Stimulated activated CD4-positive, alpha-beta T cell treated with anti-CD3 and anti-CD28 coated beads, Interleukin-1b, Interleukin-23, amount 100 ng/mL, for 24 hours (primary cell): ENCODE results near the gene DNTTIP2.
"Not testable (repeated sequence)": the region's sequence is repeated elsewhere in the genome, so short reads cannot be mapped to it uniquely, and the experiment has no call there.

ENCODE experiments used
- DNase-seq, 4 experiments: peaks; one replicate each; pipeline ENCODE4 v3.0.0-alpha.2; 2020; ENCODE audit warnings: low read depth in 4 of 4, low spot score in 1 of 4

DNTTIP2 gene

DNA sequence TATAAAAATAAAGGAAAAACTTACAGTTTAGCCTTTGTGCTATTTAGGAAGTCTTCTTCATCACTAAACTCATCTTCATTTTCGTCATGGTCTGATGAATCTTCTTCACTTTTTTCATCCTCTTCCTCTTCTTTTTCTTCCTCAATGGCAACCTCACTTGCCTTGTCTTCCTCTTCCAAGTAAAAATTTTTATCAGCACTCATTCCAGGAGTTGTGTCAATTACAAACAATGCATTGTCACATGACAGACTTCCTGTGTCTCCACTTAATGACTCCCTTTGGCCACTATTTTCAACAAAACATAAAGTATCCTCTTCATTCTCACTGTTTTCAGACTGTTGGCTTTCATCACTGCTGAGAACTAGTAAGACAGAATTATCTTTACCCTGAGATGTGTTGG, 2.8 kb downstream of the DNTTIP2 start:
- no peak for DNase-seq

DNA sequence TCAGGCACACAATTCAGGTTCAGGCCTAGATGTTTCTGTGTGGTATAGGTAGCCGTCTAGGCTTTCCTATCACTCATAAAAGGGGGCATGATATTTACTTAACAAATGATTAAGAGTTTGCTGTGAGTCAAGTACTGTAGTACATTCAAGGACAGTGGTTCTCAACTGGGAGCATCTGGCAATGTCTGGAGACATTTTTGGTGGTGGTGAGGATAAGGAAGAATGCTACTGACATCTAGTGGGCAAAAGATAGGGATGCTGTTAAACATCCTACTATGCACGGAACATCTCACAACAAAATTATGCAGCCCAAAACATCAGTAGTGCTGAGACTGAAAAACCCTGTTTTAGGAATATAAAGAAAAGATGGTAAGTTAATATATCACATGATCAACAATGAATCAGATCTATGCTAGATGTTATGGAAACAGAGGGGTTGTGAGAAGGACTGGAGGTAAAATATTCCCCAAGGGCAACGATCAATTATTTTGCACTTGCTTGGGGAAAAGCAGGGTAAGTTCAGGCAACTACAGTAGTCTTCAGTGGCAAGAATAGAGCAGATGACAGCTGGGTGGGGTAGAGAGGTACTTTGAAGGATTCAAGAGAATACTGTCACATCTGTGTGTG, 4.9 kb downstream of the DNTTIP2 start:
- no peak for DNase-seq

DNA sequence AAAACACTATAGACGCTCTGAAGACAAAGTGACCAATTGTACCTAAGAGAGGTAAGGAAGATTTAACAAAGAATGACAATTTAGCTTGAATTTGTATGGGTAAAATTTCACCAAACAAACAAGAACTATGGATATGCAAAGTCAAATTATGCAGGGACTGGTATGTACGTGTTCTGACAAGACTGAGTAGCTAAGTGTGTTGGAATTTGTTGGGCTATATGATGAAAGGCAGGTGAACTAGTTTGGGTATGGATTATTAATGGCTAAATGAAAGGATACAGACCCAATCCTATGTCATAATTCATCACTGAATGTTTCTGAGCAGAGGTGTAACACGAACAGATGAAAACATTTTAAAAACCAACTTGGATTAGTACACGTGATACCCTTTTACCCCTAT, 7.6 kb downstream of the DNTTIP2 start:
- DNase-seq: no peak

DNA sequence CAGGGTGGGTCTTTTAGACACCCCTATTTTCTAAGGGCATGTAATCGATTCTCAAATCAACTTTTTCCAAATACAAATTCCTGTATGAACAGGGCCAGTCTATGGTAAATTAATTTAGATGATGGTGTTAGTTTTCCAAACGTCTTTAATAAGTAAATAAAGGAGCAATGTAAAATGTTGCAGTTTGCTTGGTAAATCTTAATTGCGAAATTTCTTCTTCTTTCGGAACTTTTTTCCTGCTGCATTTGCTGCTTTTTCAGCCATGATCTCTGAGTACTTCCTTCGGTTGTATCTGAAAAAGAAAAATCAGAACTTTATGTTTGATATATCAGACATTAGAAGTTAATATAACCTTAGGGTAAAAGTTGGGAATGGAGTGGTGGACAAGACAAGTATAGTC, 9.4 kb downstream of the DNTTIP2 start:
- DNase-seq: no peak

DNA sequence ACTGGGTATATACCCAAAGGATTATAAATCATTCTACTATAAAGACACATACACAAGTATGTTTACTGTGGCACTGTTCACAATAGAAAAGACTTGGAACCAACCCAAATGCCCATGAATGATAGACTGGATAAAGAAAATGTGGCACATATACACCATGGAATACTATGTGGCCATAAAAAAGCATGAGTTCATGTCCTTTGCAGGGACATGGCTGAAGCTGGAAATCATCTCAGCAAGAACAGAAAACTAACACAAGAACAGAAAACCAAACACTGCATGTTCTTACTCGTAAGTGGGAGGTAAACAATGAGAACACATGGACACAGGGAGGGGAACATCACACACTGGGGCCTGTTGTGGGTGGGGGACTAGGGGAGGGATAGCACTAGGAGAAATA, 10.5 kb downstream of the DNTTIP2 start:
- not testable (repeated sequence) for DNase-seq

DNA sequence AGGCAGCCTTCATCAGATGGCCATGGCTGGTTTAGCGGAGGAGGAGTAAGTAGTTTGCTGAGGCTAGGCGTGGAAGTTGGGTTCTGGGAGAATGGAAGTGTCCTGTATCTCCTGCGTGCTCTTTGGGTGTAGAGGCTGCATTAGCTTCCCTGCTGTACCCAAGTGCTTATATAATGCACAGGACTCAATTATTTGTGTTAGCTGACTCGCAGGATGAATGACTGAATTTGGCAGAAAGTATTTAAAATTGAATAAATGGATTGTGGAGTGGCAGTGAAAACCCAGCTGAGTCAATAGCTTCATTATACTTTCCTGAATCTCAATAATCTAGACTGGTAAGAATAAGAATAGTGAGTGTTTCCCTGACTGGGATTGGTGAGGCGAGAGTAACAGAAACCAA, 13.8 kb downstream of the DNTTIP2 start:
- no peak for DNase-seq

DNA sequence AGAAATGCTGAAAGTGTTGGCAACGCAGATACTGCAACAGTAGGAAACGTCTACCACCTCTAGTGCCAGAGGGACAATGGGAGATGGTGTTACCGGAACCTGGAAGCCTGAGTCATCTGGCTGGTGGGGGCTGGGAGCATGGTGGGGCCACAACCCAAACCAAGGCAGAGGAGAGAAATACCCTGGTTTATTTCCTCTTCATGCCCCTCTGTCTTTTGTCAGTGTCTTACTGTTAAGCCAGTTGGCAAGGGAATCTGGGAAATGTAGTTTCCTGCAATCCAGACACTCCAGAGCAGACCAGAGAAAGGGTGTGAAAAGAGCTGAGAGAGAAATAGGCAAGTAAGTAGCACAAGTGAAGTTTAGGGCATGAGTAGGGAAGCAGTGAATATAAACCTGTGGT, 14.8 kb downstream of the DNTTIP2 start:
- no peak for DNase-seq

DNA sequence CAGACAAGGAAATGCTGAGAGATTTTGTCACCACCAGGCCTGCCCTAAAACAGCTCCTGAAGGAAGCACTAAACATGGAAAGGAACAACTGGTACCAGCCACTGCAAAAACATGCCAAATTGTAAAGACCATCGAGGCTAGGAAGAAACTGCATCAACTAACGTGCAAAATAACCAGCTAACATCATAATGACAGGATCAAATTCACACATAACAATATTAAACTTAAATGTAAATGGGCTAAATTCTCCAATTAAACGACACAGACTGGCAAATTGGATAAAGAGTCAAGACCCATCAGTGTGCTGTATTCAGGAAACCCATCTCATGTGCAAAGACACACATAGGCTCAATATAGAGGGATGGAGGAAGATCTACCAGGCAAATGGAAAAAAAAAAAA, 21.4 kb downstream of the DNTTIP2 start:
- DNase-seq: not testable (repeated sequence)

DNA sequence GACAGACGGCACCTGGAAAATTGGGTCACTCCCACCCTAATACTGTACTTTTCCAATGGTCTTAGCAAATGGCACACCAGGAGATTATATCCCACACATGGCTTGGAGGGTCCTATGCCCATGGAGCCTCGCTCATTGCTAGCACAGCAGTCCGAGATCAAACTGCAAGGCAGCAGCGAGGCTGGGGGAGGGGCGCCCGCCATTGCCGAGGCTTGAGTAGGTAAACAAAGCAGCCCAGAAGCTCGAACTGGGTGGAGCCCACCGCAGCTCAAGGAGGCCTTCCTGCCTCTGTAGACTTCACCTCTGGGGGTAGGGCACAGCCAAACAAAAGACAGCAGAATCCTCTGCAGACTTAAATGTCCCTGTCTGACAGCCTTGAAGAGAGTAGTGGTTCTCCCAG, 23.0 kb downstream of the DNTTIP2 start:
- DNase-seq: not testable (repeated sequence)

DNA sequence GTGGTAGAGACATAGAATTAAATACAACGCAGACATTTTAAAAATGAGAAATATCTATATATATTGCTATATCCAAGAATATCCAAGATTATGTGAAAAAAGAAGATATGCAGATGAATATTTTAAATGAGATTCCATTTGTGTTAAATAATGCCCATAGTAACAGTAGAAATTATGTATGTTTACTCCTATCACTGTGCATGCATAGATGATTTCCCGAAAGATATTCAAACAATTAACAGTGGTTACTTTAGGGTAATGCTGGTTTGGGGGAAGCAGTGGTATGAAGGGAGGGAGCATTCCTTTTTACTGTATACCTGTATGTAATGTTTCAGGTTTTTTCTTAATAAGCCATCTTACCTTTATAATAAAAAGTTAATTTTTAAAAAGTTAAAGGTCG, 25.1 kb downstream of the DNTTIP2 start:
- DNase-seq: no peak

DNA sequence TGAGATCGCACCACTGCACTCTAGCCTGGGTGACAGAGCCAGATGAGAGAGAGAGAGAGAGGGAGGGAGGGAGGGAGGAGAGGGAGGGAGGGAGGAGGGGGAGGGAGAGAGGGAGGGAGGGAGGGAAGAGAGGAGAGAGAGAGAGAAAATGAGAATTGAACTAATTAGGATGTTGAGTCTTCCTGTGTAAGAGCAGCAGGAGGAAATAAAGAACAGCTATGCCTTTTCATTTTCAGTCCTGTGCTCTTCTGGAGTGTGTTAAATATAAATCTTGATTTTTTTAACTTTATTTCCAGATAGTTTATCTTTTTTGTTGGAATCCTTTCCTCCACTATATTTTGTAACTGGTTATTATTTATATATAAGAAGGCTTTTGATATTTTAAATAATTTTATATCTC, 27.1 kb downstream of the DNTTIP2 start:
- no peak for DNase-seq

DNA sequence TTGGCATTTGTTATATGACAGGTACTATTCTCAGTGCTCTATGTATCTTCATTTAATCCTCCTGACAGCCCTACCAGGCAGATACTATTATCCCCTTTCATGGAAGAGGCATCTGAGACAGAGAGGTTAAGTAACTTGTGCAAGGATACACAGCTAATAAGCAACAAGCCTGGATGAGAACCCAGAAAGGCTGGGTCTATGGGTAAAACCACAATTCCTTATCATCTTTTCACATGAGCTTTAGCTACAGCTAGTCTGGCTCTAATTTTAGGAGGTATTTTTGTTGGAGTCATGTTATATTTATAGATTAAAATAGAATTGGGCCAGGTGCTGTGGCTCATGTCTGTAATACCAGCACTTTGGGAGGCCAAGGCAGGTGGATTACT, 27.7 kb downstream of the DNTTIP2 start:
- DNase-seq: no peak

DNA sequence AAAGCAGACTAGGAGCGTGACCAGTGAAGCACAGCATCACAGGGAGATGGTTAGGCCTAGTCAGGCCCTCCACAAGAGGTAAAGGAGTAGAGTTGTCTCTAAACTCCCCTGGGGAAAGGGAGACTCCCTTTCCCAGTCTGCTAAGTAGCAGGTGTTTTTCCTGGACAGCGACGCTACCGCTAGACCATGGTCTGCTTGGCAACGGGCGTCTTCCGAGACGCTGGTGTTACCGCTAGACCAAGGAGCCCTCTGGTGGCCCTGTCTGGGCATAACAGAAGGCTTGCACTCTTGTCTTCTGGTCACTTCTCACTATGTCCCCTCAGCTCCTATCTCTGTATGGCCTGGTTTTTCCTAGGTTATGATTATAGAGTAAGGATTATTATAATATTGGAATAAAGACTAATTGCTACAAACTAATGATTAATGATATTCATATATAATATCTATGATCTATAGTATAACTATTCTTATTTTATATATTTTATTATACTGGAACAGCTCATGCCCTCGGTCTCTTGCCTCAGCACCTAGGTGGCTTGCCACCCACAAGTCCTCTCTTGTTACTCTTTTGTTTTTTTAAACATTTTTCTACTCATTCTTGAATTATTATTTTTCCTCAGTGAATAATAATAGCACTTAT, 28.2 kb downstream of the DNTTIP2 start:
- DNase-seq: peak in 3 of 4 experiments; percentile 15 to 27 (median 25)

DNA sequence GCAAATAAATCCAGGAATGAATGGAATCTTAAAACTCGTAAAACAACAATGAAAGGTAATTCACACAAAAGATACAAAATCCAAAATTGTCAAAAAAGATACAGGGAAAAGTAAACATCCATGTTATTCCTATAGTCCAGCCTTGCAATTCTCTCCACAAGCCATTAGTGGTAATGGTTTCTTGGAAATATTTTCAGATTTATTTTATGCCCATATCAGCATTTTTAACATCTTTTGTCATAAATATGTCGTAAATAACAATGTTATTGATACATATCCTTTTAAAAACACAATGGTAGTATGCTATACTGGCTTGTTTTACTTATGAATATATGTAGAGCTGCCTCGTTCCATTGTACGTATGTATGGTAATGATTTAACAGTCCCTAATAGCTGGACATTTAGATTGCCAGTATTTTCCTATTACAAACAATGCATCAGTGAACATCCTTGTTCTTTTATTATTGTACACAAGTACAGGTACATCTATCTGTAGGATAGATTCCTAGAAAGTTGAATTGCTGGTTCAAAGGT, 30.6 kb downstream of the DNTTIP2 start:
- no peak for DNase-seq

DNA sequence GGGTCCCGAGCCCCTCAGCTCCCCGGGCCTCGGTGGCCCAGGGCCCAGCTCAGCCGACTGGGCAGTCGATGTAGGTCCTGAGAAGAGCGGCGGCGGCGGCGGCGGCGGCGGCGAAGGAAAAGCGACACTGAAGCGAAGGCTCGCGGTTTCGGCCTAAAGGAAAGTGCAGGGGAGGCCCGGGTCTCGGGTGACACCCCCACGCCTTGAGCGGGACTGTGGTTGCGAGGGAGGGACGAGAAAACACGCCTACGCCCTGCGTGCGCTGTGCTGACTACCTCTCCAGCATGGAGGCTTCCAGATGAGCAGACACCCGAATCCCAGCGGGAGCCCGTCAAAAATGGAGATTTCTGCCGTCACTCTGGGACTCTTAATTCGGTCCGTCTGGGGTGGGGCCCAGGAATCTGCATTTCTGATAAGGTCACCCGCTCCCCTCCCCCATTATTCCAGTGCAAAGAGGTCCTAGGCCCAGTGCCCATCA, 31.2 kb downstream of the DNTTIP2 start:
- peak in 3 of 4 experiments; percentile 28 to 44 (median 38) for DNase-seq

DNA sequence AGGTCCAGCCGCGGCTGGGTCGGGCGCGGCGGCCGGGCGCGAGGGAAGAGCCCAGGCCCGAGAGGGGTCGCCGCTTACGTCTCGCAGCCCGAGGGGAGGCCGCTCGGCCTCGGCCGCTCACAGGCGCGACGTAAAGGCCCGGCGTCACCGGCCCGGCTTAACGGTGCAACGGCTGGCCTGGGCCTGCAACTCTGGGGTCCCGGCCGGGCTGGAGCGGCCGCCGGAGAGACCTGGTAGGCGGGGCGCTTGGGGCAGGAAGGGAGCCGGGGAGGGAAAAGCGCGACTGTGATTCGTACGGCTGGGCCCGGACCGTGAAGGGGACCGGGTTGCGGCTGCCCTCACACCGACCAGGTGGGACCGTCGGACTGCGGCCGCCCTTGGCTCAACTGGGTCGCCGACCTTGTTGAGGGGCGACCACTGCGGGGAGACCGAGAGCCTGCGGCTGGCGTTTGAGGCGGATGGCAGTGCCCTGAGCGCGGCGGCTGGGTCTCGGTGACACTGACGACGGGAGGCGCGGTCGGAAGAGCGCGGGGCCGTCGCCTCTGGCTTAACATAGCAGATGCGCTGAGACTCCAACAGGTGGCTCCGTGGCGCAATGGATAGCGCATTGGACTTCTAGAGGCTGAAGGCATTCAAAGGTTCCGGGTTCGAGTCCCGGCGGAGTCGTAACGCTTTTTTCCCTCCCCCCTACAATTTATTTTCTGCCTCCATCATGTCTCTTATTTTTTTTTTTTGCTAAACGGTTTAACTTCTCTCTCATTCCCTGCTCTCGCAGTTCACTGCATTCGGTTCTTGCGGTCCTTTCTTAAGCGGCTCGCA, 31.8 kb downstream of the DNTTIP2 start:
- DNase-seq: peak; percentile 70 to 94 (median 78)

DNA sequence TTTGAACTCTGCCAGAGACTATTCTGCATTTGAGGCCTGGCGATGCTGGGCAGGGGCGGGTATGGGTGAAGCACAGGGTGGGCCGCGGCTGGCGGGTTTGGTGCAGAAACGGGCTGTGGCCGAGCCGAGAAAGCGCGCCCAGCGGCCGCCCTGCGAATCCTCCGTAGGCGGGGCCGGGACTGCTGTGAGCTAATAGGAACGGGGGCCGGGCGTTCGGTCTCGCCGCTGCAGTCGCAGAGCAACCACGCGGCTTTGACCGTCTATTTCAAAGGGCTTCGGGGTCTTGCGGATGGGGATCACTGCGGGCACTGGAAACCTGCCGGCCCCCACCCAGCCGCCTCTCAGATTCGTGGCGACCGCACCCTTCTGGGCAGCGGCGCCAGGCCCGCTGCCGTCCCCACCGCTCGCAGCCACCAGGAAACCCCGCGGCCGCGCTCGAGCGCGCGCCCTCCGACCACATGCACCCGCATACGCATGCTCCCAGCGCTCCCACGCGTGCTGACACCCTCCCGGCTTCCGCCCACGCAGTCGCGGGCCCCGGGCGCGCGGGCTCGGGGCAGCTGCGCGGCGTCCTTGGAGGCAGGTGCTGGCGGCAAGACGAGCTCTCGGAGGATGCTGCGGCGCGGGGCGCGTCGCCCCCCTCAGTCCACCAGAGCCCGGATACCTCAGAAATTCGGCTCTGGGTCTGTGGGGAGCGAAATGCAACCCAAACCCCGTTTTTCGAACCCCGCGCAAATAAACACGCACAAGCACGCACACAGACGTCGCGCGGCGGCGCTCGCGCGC, 32.6 kb downstream of the DNTTIP2 start:
- DNase-seq: peak; percentile 47 to 71 (median 62)

DNA sequence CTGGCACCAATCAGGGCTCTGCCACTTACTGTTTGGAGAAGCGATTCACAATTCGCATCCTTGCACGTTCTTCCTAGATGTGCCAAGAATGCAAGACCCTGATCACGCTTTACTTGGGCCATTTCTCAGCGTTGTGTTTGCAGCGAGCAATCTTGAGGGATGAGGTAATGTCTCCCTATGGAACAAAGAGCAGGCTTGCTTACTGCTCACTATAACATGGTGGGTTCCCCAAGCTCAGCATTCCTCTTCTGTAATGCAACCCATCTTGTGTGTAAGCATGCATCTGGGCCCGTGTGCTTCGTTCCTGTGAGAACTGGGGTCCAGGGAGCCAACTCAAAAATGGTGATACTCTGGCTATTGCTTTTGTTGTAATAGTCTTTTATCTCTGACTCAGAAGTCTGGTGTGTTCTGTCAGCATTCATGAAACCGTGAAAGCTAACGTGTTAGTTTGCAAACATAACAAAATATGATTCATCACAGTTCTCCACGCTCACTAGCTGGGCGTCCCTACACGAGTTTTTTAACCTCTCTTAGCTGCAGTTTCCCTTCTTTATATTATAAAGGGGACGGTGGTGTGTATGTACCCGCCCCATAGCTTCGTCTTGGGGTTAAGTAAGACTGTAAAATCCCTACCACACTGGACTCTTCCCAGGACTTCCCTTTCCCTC, 33.3 kb downstream of the DNTTIP2 start:
- DNase-seq: peak in 1 of 4 experiments; percentile 16

DNA sequence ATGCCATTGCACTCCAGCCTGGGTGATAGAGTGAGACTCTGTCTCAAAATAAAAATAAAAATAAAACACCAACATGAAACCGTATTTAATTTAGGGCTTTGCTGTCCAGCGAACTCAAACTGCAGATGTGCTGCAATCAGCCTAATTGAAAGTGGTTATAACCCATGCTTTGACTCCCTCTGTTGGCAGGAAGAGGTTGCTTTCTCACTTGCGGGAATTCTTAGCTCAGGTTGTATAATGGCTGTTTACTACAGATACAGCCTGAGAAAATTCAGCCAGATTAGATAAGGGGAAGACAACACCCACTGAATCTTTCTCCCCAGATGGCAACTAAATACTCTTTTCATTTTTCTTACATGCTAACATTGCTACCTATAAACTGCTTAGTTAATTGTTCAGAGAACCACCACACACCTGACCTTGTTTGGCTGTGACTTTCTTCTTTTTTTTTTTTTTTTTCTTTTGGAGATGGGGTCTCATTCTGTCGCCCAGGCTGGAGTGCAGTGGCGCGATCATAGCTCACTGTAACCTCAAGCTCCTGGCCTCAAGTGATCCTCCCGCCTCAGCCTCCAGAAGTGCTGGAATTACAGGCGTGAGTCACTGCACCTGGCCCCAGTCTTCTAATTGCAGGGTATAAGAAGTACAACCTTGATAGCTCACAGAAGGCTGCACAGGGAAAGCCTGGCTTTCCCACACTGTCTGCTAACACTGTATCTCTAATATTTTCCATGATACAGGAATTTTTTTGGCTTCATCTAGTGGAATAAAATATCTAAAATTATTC, 34.6 kb downstream of the DNTTIP2 start:
- no peak for DNase-seq
